HuH-7 (cell line): ENCODE data around the gene ALOX15B.
"Not testable (repeated sequence)": the region's sequence is repeated elsewhere in the genome, so short reads cannot be mapped to it uniquely, and the experiment has no call there.

Experiments used
- DNase-seq: peaks from one replicate; pipeline ENCODE4 v3.0.0; 2011; ENCODE audit warnings: low spot score

ALOX15B gene

GRCh38 chr17:8041249-8041928 lies 2.5 kb downstream of the ALOX15B start:
- DNase-seq, result peak; percentile 72

GRCh38 chr17:8041979-8042378 lies 3.1 kb downstream of the ALOX15B start:
- no peak for DNase-seq

- no peak for DNase-seq
These were observed 6.3 kb downstream of the ALOX15B start for GRCh38 chr17:8044819-8045810.

GRCh38 chr17:8046306-8046928 lies 7.6 kb downstream of the ALOX15B start:
- DNase-seq, result no peak

- DNase-seq, result no peak
These were observed 8.3 kb downstream of the ALOX15B start for GRCh38 chr17:8046929-8047768.

- DNase-seq, result no peak
These were observed 8.9 kb downstream of the ALOX15B start for GRCh38 chr17:8047769-8048110.

GRCh38 chr17:8048236-8048635 lies 9.4 kb downstream of the ALOX15B start:
- DNase-seq, result no peak

- DNase-seq, result no peak
These were observed 9.9 kb downstream of the ALOX15B start for GRCh38 chr17:8048736-8049135.

GRCh38 chr17:8051831-8052230 lies 13.0 kb downstream of the ALOX15B start:
- DNase-seq, result no peak

GRCh38 chr17:8052256-8053252 lies 13.7 kb downstream of the ALOX15B start:
- no peak for DNase-seq

- DNase-seq, result no peak
These were observed 14.7 kb downstream of the ALOX15B start for GRCh38 chr17:8053600-8053999.

GRCh38 chr17:8055851-8056231 lies 17.0 kb downstream of the ALOX15B start:
- no peak for DNase-seq

- peak; percentile 61 for DNase-seq
These were observed 17.5 kb downstream of the ALOX15B start for GRCh38 chr17:8056232-8056975.

- DNase-seq, result no peak
These were observed 18.2 kb downstream of the ALOX15B start for GRCh38 chr17:8056976-8057625.

GRCh38 chr17:8057691-8058114 lies 18.8 kb downstream of the ALOX15B start:
- peak; percentile 66 for DNase-seq

- DNase-seq, result no peak
These were observed 20.3 kb downstream of the ALOX15B start for GRCh38 chr17:8059131-8059530.

GRCh38 chr17:8060274-8060673 lies 21.4 kb downstream of the ALOX15B start:
- peak; percentile 72 for DNase-seq

GRCh38 chr17:8061851-8062250 lies 23.0 kb downstream of the ALOX15B start:
- not testable (repeated sequence) for DNase-seq

- no peak for DNase-seq
These were observed 23.6 kb downstream of the ALOX15B start for GRCh38 chr17:8062435-8062806.
